Naive thymus-derived CD4-positive, alpha-beta T cell (primary cell): ENCODE measurements around the gene ATP1A2. TPM values are rescaled to one million over a fixed set of nuclear protein-coding genes. Genes with fewer than 3 reads are reported as not detected.
A peak's percentile ranks its signal among the peaks of the same experiment; 100 is the strongest.

Source experiments
- ATAC-seq: fragments of 150-1000 bp; cut with Tn5 transposase; 2 replicates; pipeline ENCODE4 v1.10.0; 2021; ENCODE audit warnings: mild to moderate bottlenecking, moderate library complexity
- CTCF ChIA-PET: fragments of 350-600 bp; sonication (Branson Sonifier 250); formaldehyde crosslinking; loops from one replicate; lab custom pipeline; 2021; ENCODE audit warnings: antibody characterized with exemption; lab: Charles Lee
- POLR2A ChIA-PET: fragments of 350-600 bp; sonication (Branson Sonifier 250); formaldehyde crosslinking; loops from one replicate; lab custom pipeline; 2021; ENCODE audit warnings: antibody characterized with exemption, inconsistent platforms; lab: Charles Lee
- DNase-seq, 9 donors: peaks; one replicate each; pipeline versions ENCODE4 v3.0.0 to v3.0.0-alpha.2; 2020 to 2022; ENCODE audit warnings: mixed read lengths in 1 of 9
- H3K27ac ChIP-seq: one replicate; pipeline ENCODE4 v1.7.0; 2013; ENCODE audit warnings: mild to moderate bottlenecking, low read depth, low read length, moderate library complexity
- H3K27me3 ChIP-seq, 2 donors: one replicate each; pipeline ENCODE4 v1.7.0; 2013; ENCODE audit warnings: low read length in 2 of 2, mild to moderate bottlenecking in 2 of 2, moderate library complexity in 2 of 2; ENCODE audit not compliant: control insufficient read depth in 2 of 2, insufficient read depth in 2 of 2
- H3K36me3 ChIP-seq, 3 experiments: 1 replicate in 2 of 3; 2 replicates in 1 of 3; pipeline ENCODE4 v1.7.0; 2013; ENCODE audit warnings: low read length in 3 of 3, mild to moderate bottlenecking in 3 of 3, moderate library complexity in 1 of 3; ENCODE audit not compliant: insufficient read depth in 3 of 3, control insufficient read depth in 2 of 3
- H3K4me1 ChIP-seq, 2 donors: one replicate each; pipeline ENCODE4 v1.7.0; 2013; ENCODE audit warnings: low read length in 2 of 2, mild to moderate bottlenecking in 2 of 2, moderate library complexity in 1 of 2; ENCODE audit not compliant: control insufficient read depth in 2 of 2, insufficient read depth in 2 of 2
- H3K4me3 ChIP-seq: 2 replicates; pipeline ENCODE4 v1.7.0; 2013; ENCODE audit warnings: mild to moderate bottlenecking, low read length
- H3K9me3 ChIP-seq, 3 experiments: 1 replicate in 2 of 3; 2 replicates in 1 of 3; pipeline ENCODE4 v1.7.0; 2013; ENCODE audit warnings: low read length in 3 of 3; ENCODE audit not compliant: control insufficient read depth in 2 of 3
- H3K27ac Mint-ChIP-seq, 9 donors: one replicate each; pipeline ENCODE4 v1.8.0; 2020 to 2022; ENCODE audit warnings: mixed read lengths in 9 of 9, mild to moderate bottlenecking in 8 of 9, moderate library complexity in 5 of 9, inconsistent platforms in 2 of 9
- H3K27me3 Mint-ChIP-seq, 5 donors: one replicate each; pipeline ENCODE4 v1.8.0; 2021 to 2022; ENCODE audit warnings: mixed read lengths in 5 of 5, mild to moderate bottlenecking in 1 of 5
- H3K36me3 Mint-ChIP-seq, 5 donors: one replicate each; pipeline ENCODE4 v1.8.0; 2020 to 2022; ENCODE audit warnings: mixed read lengths in 5 of 5, mild to moderate bottlenecking in 3 of 5, inconsistent platforms in 1 of 5
- H3K4me1 Mint-ChIP-seq, 7 donors: one replicate each; pipeline ENCODE4 v1.8.0; 2020 to 2022; ENCODE audit warnings: mixed read lengths in 7 of 7, mild to moderate bottlenecking in 3 of 7, inconsistent platforms in 1 of 7
- H3K4me3 Mint-ChIP-seq, 10 donors: one replicate each; pipeline ENCODE4 v1.8.0; 2020 to 2022; ENCODE audit warnings: mild to moderate bottlenecking in 10 of 10, mixed read lengths in 10 of 10, moderate library complexity in 6 of 10, inconsistent platforms in 2 of 10
- H3K9me3 Mint-ChIP-seq, 11 donors: one replicate each; pipeline ENCODE4 v1.8.0; 2020 to 2022; ENCODE audit warnings: mixed read lengths in 11 of 11, mild to moderate bottlenecking in 4 of 11, inconsistent platforms in 1 of 11, moderate library complexity in 1 of 11
- intact Hi-C, 2 donors: fragments of 100-400 bp; cut with micrococcal nuclease; formaldehyde crosslinking; loops; one replicate each; pipeline ENCODE4 v1.15.1; 2023
- polyA plus RNA-seq, 2 donors: library from polyadenylated mRNA; unstranded; fragments of 300-500 nt; fragmentation: Illumina TruSeq; gene quantifications; one replicate each; pipeline ENCODE4 v1.2.3, GENCODE V29; 2021
- total RNA-seq, 6 experiments: library from RNA in 5 of 6; stranded (reverse) in 5 of 6; gene quantifications; 1 replicate in 5 of 6; 2 replicates in 1 of 6; pipeline ENCODE4 v1.2.3 and lab custom pipeline; 2021 to 2026

ATP1A2 gene
- total and polyA plus RNA-seq, 7 experiments from 2014 or later = not detected

DNA sequence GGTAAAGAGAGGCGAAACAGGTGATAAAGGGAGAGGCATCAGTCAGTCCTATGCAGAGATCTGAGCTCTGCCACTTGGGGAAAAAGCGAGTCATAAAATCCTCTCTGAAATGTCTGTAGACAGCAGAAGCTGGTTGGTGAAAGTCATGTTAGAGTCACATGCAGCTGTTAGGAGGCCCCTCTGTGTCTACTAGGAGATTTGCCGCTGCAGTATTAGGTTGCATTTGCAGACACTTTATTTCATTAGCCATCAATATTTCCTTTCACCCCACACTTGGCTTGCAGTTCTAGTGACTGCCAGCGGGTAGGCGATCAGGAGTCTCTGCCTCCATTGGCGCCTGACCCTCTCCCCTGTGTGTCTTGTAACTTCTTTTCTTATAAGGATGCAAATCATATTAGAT lies 52.0 kb downstream of the ATP1A2 start:
- no peaks in the 10 kb centered on the region for H3K9me3 ChIP-seq
- no peak overlapping the region for H3K4me3 ChIP-seq
- H3K4me3 Mint-ChIP-seq = no peak overlapping the region
- no peaks in the 10 kb centered on the region for H3K27me3 ChIP-seq
- no peaks in the 10 kb centered on the region for H3K4me1 ChIP-seq
- CTCF ChIA-PET = interaction anchor here (1.4 kb wide), 1 partner anchor 85 kb away, joined by 3 read pairs; no protein-coding TSS in a partner anchor
- no peaks in the 10 kb centered on the region for H3K9me3 Mint-ChIP-seq
- peaks cover 16 to 30% (median 18%) of the 10 kb centered on the region in 5 donors for H3K27me3 Mint-ChIP-seq
- no peak overlapping the region for H3K27ac ChIP-seq
- no peak overlapping the region for H3K27ac Mint-ChIP-seq
- H3K36me3 ChIP-seq = no peaks in the 10 kb centered on the region
- POLR2A ChIA-PET = no interaction called here
- peaks cover 3 to 12% (median 9%) of the 10 kb centered on the region in 7 donors for H3K4me1 Mint-ChIP-seq
- intact Hi-C loops = no loop called here
- H3K36me3 Mint-ChIP-seq = no peaks in the 10 kb centered on the region
- DNase-seq = no peak
- ATAC-seq = no peak

DNA sequence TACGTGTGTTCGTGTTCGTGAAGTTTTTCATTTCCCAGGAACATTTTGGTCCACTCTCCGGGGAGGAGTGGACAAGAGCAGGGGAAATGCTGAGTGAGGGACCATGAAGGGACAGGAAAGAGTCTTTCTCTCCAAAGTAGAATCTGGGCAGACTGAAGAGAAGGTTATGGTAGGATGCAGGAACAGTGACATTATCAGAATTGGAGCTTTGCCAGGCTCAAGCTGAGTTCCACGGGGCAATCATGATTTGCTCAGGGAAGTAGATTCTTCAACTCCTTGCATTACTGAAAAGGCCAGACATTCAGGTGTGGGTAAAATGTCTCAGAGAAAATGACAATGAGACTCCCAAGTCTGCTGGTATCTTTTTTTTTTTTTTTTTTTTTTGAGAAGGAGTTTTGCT lies 52.5 kb downstream of the ATP1A2 start:
- ATAC-seq (no peak), DNase-seq (no peak)
- no peaks in the 10 kb centered on the region for H3K36me3 Mint-ChIP-seq
- peaks cover 16 to 34% (median 22%) of the 10 kb centered on the region in 5 donors for H3K27me3 Mint-ChIP-seq
- ChIA-PET POLR2A (no interaction called here), CTCF (interaction anchor here (1.4 kb wide), 1 partner anchor 84 kb away, joined by 3 read pairs; no protein-coding TSS in a partner anchor)
- peaks cover 3 to 12% (median 9%) of the 10 kb centered on the region in 7 donors for H3K4me1 Mint-ChIP-seq
- Histone ChIP-seq H3K27me3 (no peaks in the 10 kb centered on the region), H3K36me3 (no peaks in the 10 kb centered on the region), H3K9me3 (no peaks in the 10 kb centered on the region), H3K4me3 (no peak overlapping the region), H3K27ac (no peak overlapping the region), H3K4me1 (no peaks in the 10 kb centered on the region)
- no peaks in the 10 kb centered on the region for H3K9me3 Mint-ChIP-seq
- H3K4me3 Mint-ChIP-seq = no peak overlapping the region
- no peak overlapping the region for H3K27ac Mint-ChIP-seq
- intact Hi-C loops = no loop called here

DNA sequence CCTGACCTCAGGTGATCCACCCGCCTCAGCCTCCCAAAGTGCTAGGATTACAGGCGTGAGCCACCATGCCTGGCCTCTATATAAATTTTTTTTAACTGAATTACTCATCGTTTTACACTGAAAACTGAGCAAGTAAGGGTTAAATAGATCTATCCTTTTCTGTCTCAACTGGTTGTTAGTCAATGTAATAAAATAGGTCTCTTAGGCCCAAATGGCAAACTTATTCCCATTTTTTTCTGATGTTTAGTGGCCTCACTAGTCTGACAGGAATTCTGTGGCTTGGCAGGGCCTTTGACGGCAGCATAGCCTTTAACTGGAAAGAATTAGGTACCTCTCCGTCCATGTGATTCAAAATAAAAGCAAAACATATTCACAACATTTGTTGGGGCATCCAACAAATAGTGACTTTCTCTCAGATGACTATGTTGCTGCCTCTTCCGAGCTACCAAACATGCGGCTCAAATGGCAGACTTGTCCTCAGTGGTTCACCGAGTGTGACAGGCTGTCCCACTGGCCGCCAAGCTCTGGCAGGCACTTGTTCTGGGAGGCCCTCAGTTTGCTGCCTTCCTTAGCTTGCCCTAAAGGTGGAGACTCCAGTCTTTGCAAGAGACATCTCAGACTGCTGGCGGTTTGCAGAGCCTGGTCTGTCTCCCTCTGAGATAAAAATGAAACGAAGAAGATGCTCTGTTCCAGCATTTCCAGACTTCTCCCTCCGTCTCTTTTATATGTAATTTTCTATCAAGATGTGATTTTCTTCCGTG lies 53.2 kb downstream of the ATP1A2 start:
- ChIA-PET CTCF (no interaction called here), POLR2A (interaction anchor here (0.7 kb wide), 1 partner anchor 175 kb away, joined by 3 read pairs; no protein-coding TSS in a partner anchor)
- Mint-ChIP-seq H3K9me3 (no peaks in the 10 kb centered on the region), H3K27me3 (peaks cover 10 to 40% (median 22%) of the 10 kb centered on the region in 5 donors), H3K27ac (no peak overlapping the region), H3K4me1 (peaks cover 6 to 12% (median 9%) of the 10 kb centered on the region in 7 donors), H3K36me3 (no peaks in the 10 kb centered on the region), H3K4me3 (no peak overlapping the region)
- Histone ChIP-seq H3K27ac (no peak overlapping the region), H3K36me3 (no peaks in the 10 kb centered on the region), H3K4me1 (no peaks in the 10 kb centered on the region), H3K4me3 (no peak overlapping the region), H3K27me3 (no peaks in the 10 kb centered on the region), H3K9me3 (no peaks in the 10 kb centered on the region)
- intact Hi-C loops = no loop called here
- ATAC-seq (no peak), DNase-seq (no peak)

DNA sequence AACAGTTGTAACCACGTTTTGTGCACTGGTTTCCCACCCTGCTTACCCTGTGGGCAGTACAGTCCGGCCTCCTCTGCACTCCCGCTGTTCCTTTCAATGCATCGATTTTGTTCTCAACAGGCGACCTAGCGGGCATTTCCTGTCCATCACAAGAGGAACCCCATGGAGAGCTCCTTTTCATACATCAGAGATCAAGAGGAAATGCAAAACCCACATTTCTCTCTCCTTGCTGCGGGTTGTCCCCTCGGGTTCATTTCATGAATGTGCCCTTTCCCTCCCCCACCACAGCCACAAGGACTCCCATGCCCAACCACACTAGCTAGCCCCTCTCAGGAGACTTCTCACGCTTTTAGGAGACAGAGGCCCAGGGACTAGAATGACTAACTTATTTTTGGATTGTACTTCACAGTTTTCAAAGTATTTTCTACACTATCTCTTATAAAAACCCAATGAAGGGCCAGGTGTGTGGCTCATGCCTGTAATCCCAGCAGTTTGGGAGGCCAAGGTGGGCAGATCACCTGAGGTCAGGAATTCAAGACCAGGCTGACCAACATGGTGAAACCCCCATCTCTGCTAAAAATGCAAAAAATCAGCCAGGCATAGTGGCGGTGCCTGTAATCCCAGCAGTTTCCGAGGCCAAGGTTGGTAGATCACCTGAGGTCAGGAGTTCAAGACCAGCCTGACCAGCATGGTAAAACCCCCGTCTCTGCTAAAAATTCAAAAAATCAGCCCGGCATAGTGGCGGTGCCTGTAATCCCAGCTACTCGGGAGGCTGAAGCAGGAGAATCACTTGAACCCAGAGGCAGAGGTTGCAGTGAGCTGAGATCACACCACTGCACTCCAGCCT lies 54.2 kb downstream of the ATP1A2 start:
- intact Hi-C loops = no loop called here
- ATAC-seq (peak; percentile 34), DNase-seq (no peak)
- H3K27me3 Mint-ChIP-seq = peaks cover 10 to 37% (median 13%) of the 10 kb centered on the region in 5 donors
- ChIA-PET POLR2A (interaction anchor here (0.7 kb wide), 1 partner anchor 176 kb away, joined by 3 read pairs; no protein-coding TSS in a partner anchor), CTCF (no interaction called here)
- peak overlapping the region in 1 of 9 donors; percentile 9 for H3K27ac Mint-ChIP-seq
- Histone ChIP-seq H3K27me3 (no peaks in the 10 kb centered on the region), H3K9me3 (no peaks in the 10 kb centered on the region), H3K36me3 (no peaks in the 10 kb centered on the region), H3K4me3 (no peak overlapping the region), H3K27ac (no peak overlapping the region), H3K4me1 (no peaks in the 10 kb centered on the region)
- no peak overlapping the region for H3K4me3 Mint-ChIP-seq
- H3K9me3 Mint-ChIP-seq = no peaks in the 10 kb centered on the region
- H3K4me1 Mint-ChIP-seq = peaks cover 6 to 12% (median 9%) of the 10 kb centered on the region in 7 donors
- H3K36me3 Mint-ChIP-seq = no peaks in the 10 kb centered on the region

DNA sequence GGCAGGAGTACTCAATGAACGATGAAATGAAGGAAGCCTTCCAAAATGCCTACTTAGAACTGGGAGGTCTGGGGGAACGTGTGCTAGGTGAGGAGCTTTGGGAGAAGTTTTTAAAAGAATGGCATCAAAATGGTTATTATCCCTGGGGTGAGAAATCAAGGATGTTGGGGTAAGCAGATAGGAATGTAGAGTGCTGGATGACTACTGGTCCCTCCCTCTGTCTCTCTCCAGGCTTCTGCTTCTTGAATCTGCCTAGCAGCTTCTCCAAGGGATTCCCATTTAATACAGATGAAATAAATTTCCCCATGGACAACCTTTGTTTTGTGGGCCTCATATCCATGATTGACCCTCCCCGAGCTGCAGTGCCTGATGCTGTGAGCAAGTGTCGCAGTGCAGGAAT lies 55.8 kb downstream of the ATP1A2 start:
- Mint-ChIP-seq H3K27me3 (peaks cover 4 to 33% (median 10%) of the 10 kb centered on the region in 5 donors), H3K36me3 (no peaks in the 10 kb centered on the region), H3K4me1 (peaks cover 6 to 12% (median 9%) of the 10 kb centered on the region in 7 donors), H3K9me3 (no peaks in the 10 kb centered on the region), H3K27ac (peak overlapping the region in 1 of 9 donors; percentile 43), H3K4me3 (no peak overlapping the region)
- no peak for ATAC-seq
- Histone ChIP-seq H3K36me3 (no peaks in the 10 kb centered on the region), H3K9me3 (no peaks in the 10 kb centered on the region), H3K27me3 (no peaks in the 10 kb centered on the region), H3K4me3 (no peak overlapping the region), H3K4me1 (no peaks in the 10 kb centered on the region), H3K27ac (no peak overlapping the region)
- ChIA-PET POLR2A (no interaction called here), CTCF (no interaction called here)
- DNase-seq = no peak
- intact Hi-C loops = no loop called here

DNA sequence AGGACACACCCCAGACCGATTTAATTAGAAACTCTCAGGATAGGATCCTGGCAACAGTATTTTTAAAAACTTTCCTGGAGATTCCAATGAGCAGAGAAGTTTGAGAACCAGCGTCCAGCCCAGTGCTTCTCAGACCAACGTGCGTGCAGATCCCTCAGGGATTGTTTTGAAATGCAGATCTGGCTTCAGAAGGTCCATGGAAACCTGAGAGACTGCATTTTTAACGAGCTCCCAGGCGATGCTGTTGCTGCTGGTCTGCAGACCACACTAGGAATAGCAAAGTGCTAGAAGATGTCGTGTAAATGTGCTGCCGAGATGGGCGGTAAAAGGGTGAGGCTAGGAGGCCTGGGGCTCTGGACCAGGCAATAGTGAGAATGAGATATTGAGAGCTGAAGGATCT lies 56.4 kb downstream of the ATP1A2 start:
- peaks cover 4 to 29% (median 10%) of the 10 kb centered on the region in 5 donors for H3K27me3 Mint-ChIP-seq
- CTCF ChIA-PET = no interaction called here
- peak overlapping the region in 1 of 9 donors; percentile 23 for H3K27ac Mint-ChIP-seq
- H3K4me3 Mint-ChIP-seq = no peak overlapping the region
- H3K36me3 Mint-ChIP-seq = no peaks in the 10 kb centered on the region
- POLR2A ChIA-PET = no interaction called here
- no peak overlapping the region for H3K4me3 ChIP-seq
- no peaks in the 10 kb centered on the region for H3K36me3 ChIP-seq
- intact Hi-C loops = no loop called here
- no peak for DNase-seq
- H3K9me3 Mint-ChIP-seq = no peaks in the 10 kb centered on the region
- H3K27me3 ChIP-seq = no peaks in the 10 kb centered on the region
- no peaks in the 10 kb centered on the region for H3K4me1 ChIP-seq
- H3K4me1 Mint-ChIP-seq = peaks cover 3 to 12% (median 9%) of the 10 kb centered on the region in 7 donors
- H3K27ac ChIP-seq = no peak overlapping the region
- no peak for ATAC-seq
- no peaks in the 10 kb centered on the region for H3K9me3 ChIP-seq
